Liver (tissue), 9 donors: ENCODE measurements around the gene LSM7. TPM values are rescaled to one million over a fixed set of nuclear protein-coding genes. Genes with fewer than 3 reads are reported as not detected.

Experiments
- DNase-seq: peaks from one replicate; pipeline ENCODE4 v3.0.0-alpha.2; 2017; ENCODE audit warnings: low spot score
- H3K27ac ChIP-seq, 2 donors: one replicate each; pipeline ENCODE4 v1.7.0; 2013; ENCODE audit warnings: inconsistent platforms in 2 of 2, low read length in 2 of 2, control low read depth in 1 of 2, low read depth in 1 of 2, mild to moderate bottlenecking in 1 of 2
- H3K27me3 ChIP-seq, 4 donors: one replicate each; pipeline versions ENCODE4 v1.6.1 to v1.7.0; 2013; ENCODE audit warnings: low read length in 3 of 4, inconsistent platforms in 1 of 4, mild to moderate bottlenecking in 1 of 4, moderate library complexity in 1 of 4; ENCODE audit not compliant: control insufficient read depth in 4 of 4, insufficient read depth in 4 of 4
- H3K36me3 ChIP-seq, 4 donors: one replicate each; pipeline versions ENCODE4 v1.6.1 to v1.7.0; 2013; ENCODE audit warnings: low read length in 3 of 4, mild to moderate bottlenecking in 3 of 4, low read depth in 1 of 4, moderate library complexity in 1 of 4; ENCODE audit not compliant: control insufficient read depth in 4 of 4, insufficient read depth in 3 of 4
- H3K4me1 ChIP-seq, 4 donors: one replicate each; pipeline versions ENCODE4 v1.6.1 to v1.7.0; 2013; ENCODE audit warnings: low read length in 3 of 4, mild to moderate bottlenecking in 3 of 4, moderate library complexity in 1 of 4; ENCODE audit not compliant: control insufficient read depth in 4 of 4, insufficient read depth in 4 of 4
- H3K4me3 ChIP-seq, 3 donors: one replicate each; pipeline versions ENCODE4 v1.6.1 to v1.7.0; 2013; ENCODE audit warnings: low read length in 3 of 3, control low read depth in 1 of 3, low read depth in 1 of 3, mild to moderate bottlenecking in 1 of 3
- H3K9ac ChIP-seq, 2 donors: one replicate each; pipeline ENCODE4 v1.7.0; 2013; ENCODE audit warnings: low read length in 2 of 2, mild to moderate bottlenecking in 2 of 2, moderate library complexity in 2 of 2, control low read depth in 1 of 2, low read depth in 1 of 2
- H3K9me3 ChIP-seq, 4 donors: one replicate each; pipeline versions ENCODE4 v1.6.1 to v1.7.0; 2013; ENCODE audit warnings: low read length in 3 of 4; ENCODE audit not compliant: control insufficient read depth in 4 of 4
- ATF3 ChIP-seq: IDR thresholded peaks from 2 replicates; pipeline ENCODE4 v1.6.1; 2016; ENCODE audit warnings: antibody characterized with exemption
- CTCF ChIP-seq: fragments of 150-350 bp; IDR thresholded peaks from 2 replicates; pipeline ENCODE4 v1.5.1; 2017; ENCODE audit warnings: improper control_type of control experiment, low read depth, low read length; ENCODE audit not compliant: missing input control
- EGR1 ChIP-seq, 2 donors: IDR thresholded peaks; 2 replicates each; pipeline ENCODE4 v1.6.1; 2016 to 2018; ENCODE audit warnings: antibody characterized with exemption in 2 of 2, low read depth in 2 of 2
- FOXA1 ChIP-seq: IDR thresholded peaks from 2 replicates; pipeline ENCODE4 v1.6.1; 2016; ENCODE audit warnings: antibody characterized with exemption
- FOXA2 ChIP-seq: IDR thresholded peaks from 2 replicates; pipeline ENCODE4 v1.6.1; 2016; ENCODE audit warnings: antibody characterized with exemption
- GABPA ChIP-seq, 2 donors: IDR thresholded peaks in 1 of 2; conservative IDR thresholded peaks in 1 of 2; 2 replicates each; pipeline ENCODE4 v1.6.1; 2016; ENCODE audit warnings: antibody characterized with exemption in 2 of 2, mild to moderate bottlenecking in 1 of 2, moderate library complexity in 1 of 2
- HNF4A ChIP-seq, 2 donors: conservative IDR thresholded peaks; 2 replicates each; pipeline ENCODE4 v1.6.1; 2016; ENCODE audit warnings: antibody characterized with exemption in 2 of 2, mild to moderate bottlenecking in 2 of 2
- HNF4G ChIP-seq: IDR thresholded peaks from 2 replicates; pipeline ENCODE4 v1.6.1; 2016; ENCODE audit warnings: antibody characterized with exemption
- JUND ChIP-seq, 2 donors: IDR thresholded peaks; 2 replicates each; pipeline ENCODE4 v1.6.1; 2016; ENCODE audit warnings: antibody characterized with exemption in 2 of 2
- MAX ChIP-seq: IDR thresholded peaks from 2 replicates; pipeline ENCODE4 v1.6.1; 2016; ENCODE audit warnings: antibody characterized with exemption
- NR2F2 ChIP-seq: IDR thresholded peaks from 2 replicates; pipeline ENCODE4 v1.6.1; 2016; ENCODE audit warnings: antibody characterized with exemption
- RAD21 ChIP-seq, 2 donors: IDR thresholded peaks; 2 replicates each; pipeline ENCODE4 v1.6.1; 2016; ENCODE audit warnings: antibody characterized with exemption in 2 of 2, mild to moderate bottlenecking in 2 of 2
- REST ChIP-seq: IDR thresholded peaks from 2 replicates; pipeline ENCODE4 v1.6.1; 2016; ENCODE audit warnings: antibody characterized with exemption, mild to moderate bottlenecking
- TAF1 ChIP-seq: conservative IDR thresholded peaks from 2 replicates; pipeline ENCODE4 v1.6.1; 2016; ENCODE audit warnings: antibody characterized with exemption, mild to moderate bottlenecking
- YY1 ChIP-seq: IDR thresholded peaks from 2 replicates; pipeline ENCODE4 v1.6.1; 2016; ENCODE audit warnings: antibody characterized with exemption, mild to moderate bottlenecking
- ZBTB33 ChIP-seq: IDR thresholded peaks from 2 replicates; pipeline ENCODE4 v1.6.1; 2016; ENCODE audit warnings: antibody characterized with exemption
- WGBS: extraction: QIAGEN DNeasy Blood & Tissue Kit; methylation state at CpG from one replicate; pipeline ENCODE4 v1.1.7; 2013; 5-methylcytosine and 5-hydroxymethylcytosine counted together
- polyA plus RNA-seq, 2 donors: library from polyadenylated mRNA; stranded (reverse) in 1 of 2; unstranded in 1 of 2; fragments of 200-250 nt in 1 of 2; fragments of >200 nt in 1 of 2; fragmentation: Nextera tagmentation in 1 of 2; extraction: Ambion mirVana in 1 of 2; gene quantifications; one replicate each; pipeline versions ENCODE4 v1.2.1 to v1.2.3, GENCODE V29; 2013 to 2015
- total RNA-seq, 2 donors: library from RNA; depleted of rRNA; stranded (reverse); fragments of >200 nt; gene quantifications; one replicate each; pipeline ENCODE4 v1.2.3, GENCODE V29; 2014
- donor health status: healthy.
- donor health status: healthy.
- donor health status: healthy.
- donor health status: healthy.
- donor health status: healthy.

LSM7 gene
- total and polyA plus RNA-seq, 4 donors: 23.6 to 59.9 (median 38.5) TPM

- TF ChIP-seq EGR1 (IDR thresholded peaks at IDR 0.05; ENCODE audit: low read depth in 2 of 2) (no peak), CTCF (no peak), MAX (no peak), YY1 (no peak), FOXA2 (no peak), FOXA1 (no peak), JUND (IDR thresholded peaks at IDR 0.05) (no peak), ZBTB33 (no peak), HNF4G (no peak), GABPA (IDR thresholded peaks at IDR 0.05 in 1 of 2, conservative IDR thresholded peaks at IDR 0.05 in 1 of 2) (no peak), ATF3 (no peak), RAD21 (IDR thresholded peaks at IDR 0.05) (no peak), REST (no peak), NR2F2 (no peak), TAF1 (no peak), HNF4A (conservative IDR thresholded peaks at IDR 0.05) (no peak)
- H3K4me3 ChIP-seq: no peak overlapping the region
- 93% methylated on average over 19 of the region's 19 CpGs for WGBS
- no peak for DNase-seq
- no peak overlapping the region for H3K9ac ChIP-seq
- no peaks in the 10 kb centered on the region for H3K27me3 ChIP-seq
- H3K4me1 ChIP-seq: peaks cover 0 to 3% (median 0%) of the 10 kb centered on the region in 4 donors
- no peaks in the 10 kb centered on the region for H3K9me3 ChIP-seq
- H3K36me3 ChIP-seq: peaks cover 0 to 17% (median 3%) of the 10 kb centered on the region in 4 donors
- no peak overlapping the region for H3K27ac ChIP-seq
Measured at GRCh38 chr19:2337329-2337707, 8.9 kb upstream of the LSM7 start.
